BE2C (cell line): Measurements from ENCODE around the gene PTPN13.
"Not testable (repeated sequence)": the region's sequence is repeated elsewhere in the genome, so short reads cannot be mapped to it uniquely, and the experiment has no call there.

Source experiments
- DNase-seq: peaks from one replicate; pipeline ENCODE4 v3.0.0-alpha.2; 2020
- H3K27me3 ChIP-seq: fragments of 250-450 bp; sonication (Bioruptor Pico); 2 replicates; pipeline ENCODE4 v1.5.1; 2020; ENCODE audit warnings: mild to moderate bottlenecking
- H3K36me3 ChIP-seq: fragments of 250-450 bp; sonication (Bioruptor Pico); 2 replicates; pipeline ENCODE4 v1.5.1; 2020; ENCODE audit warnings: mild to moderate bottlenecking
- H3K4me1 ChIP-seq: fragments of 250-450 bp; sonication (Bioruptor Pico); 2 replicates; pipeline ENCODE4 v1.5.1; 2020
- H3K4me3 ChIP-seq: 2 replicates; pipeline ENCODE4 v1.5.1; 2011; ENCODE audit warnings: low read depth, low read length
- H3K9me3 ChIP-seq: fragments of 250-450 bp; sonication (Bioruptor Pico); 2 replicates; pipeline ENCODE4 v1.5.1; 2020
- CTCF ChIP-seq: IDR thresholded peaks from 2 replicates; pipeline ENCODE4 v1.5.1; 2012; ENCODE audit warnings: mild to moderate bottlenecking, low read depth, low read length

PTPN13 gene

GRCh38 chr4:86718152-86718551, 124.0 kb downstream of the PTPN13 start:
- Histone ChIP-seq H3K4me1 (no peaks in the 10 kb centered on the region), H3K27me3 (no peaks in the 10 kb centered on the region), H3K4me3 (no peak overlapping the region), H3K36me3 (peaks cover 3% of the 10 kb centered on the region; the same call in 1 of the 2 replicates), H3K9me3 (no peaks in the 10 kb centered on the region)
- no peak for TF ChIP-seq CTCF
- no peak for DNase-seq

- not testable (repeated sequence) for H3K4me1 ChIP-seq, H3K4me3 ChIP-seq, H3K27me3 ChIP-seq, H3K36me3 ChIP-seq, DNase-seq, H3K9me3 ChIP-seq
Observed at GRCh38 chr4:86719149-86719548, 125.0 kb downstream of the PTPN13 start.

- H3K4me3 ChIP-seq = no peak overlapping the region
- H3K4me1 ChIP-seq = no peaks in the 10 kb centered on the region
- no peaks in the 10 kb centered on the region for H3K9me3 ChIP-seq
- TF ChIP-seq CTCF = no peak
- DNase-seq = no peak
- H3K27me3 ChIP-seq = no peaks in the 10 kb centered on the region
- H3K36me3 ChIP-seq = peaks cover 3% of the 10 kb centered on the region; the same call in 1 of the 2 replicates
Observed at GRCh38 chr4:86720508-86721068, 126.5 kb downstream of the PTPN13 start.

- no peaks in the 10 kb centered on the region for H3K4me1 ChIP-seq
- peaks cover 3% of the 10 kb centered on the region; the same call in 1 of the 2 replicates for H3K36me3 ChIP-seq
- no peaks in the 10 kb centered on the region for H3K27me3 ChIP-seq
- no peak overlapping the region for H3K4me3 ChIP-seq
- DNase-seq = no peak
- no peaks in the 10 kb centered on the region for H3K9me3 ChIP-seq
- no peak for TF ChIP-seq CTCF
Observed at GRCh38 chr4:86721412-86721811, 127.3 kb downstream of the PTPN13 start.

- H3K4me1 ChIP-seq = no peaks in the 10 kb centered on the region
- no peaks in the 10 kb centered on the region; the same call in 1 of the 2 replicates for H3K36me3 ChIP-seq
- no peak for DNase-seq
- no peaks in the 10 kb centered on the region for H3K9me3 ChIP-seq
- no peak overlapping the region for H3K4me3 ChIP-seq
- TF ChIP-seq CTCF = no peak
- H3K27me3 ChIP-seq = no peaks in the 10 kb centered on the region
Observed at GRCh38 chr4:86730310-86730709, 136.2 kb downstream of the PTPN13 start.

- Histone ChIP-seq H3K9me3 (no peaks in the 10 kb centered on the region), H3K36me3 (peaks cover 5% of the 10 kb centered on the region; the same call in 1 of the 2 replicates), H3K4me1 (no peaks in the 10 kb centered on the region), H3K4me3 (no peak overlapping the region), H3K27me3 (no peaks in the 10 kb centered on the region)
- no peak for TF ChIP-seq CTCF
- DNase-seq = no peak
Observed at GRCh38 chr4:86737244-86737643, 143.1 kb downstream of the PTPN13 start.
